ENCODE data around the gene SPDYE4. TPM values are rescaled to one million over a fixed set of nuclear protein-coding genes. Genes with fewer than 3 reads are reported as not detected.

SPDYE4 gene
- total RNA-seq, 1 experiment from 2014 or later, result not detected

DNA sequence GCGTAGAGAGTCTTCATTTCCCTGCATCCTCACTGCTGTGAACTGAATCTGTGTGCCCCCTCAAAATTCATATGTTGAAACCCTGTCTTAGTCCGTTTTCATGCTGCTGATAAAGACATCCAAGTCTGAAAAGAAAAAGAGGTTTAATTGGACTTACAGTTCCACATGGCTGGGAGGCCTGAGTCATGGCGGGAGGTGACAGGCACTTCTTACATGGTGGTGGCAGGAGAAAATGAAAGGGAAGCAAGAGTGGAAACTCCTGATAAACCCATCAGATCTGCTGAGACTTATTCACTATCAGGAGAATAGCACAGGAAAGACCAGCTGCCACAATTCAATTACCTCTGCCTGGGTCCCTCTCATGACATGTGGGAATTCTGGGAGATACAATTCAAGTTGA is 10.6 kb downstream of the SPDYE4 start:
- DNase-seq (no peak), ATAC-seq (no peak)
- H3K79me2 ChIP-seq (ENCODE audit: low read length), result no peaks in the 10 kb centered on the region
- no peaks in the 10 kb centered on the region for H3K9me3 ChIP-seq (ENCODE audit: low read length)
- H4K20me1 ChIP-seq (ENCODE audit: low read length), result no peaks in the 10 kb centered on the region
- no peak overlapping the region for H3K27ac ChIP-seq (ENCODE audit: low read length)
- ChIA-PET CTCF (no interaction called here), POLR2A (ENCODE audit: unreplicated experiment) (no interaction called here)
- no peaks in the 10 kb centered on the region for H3K27me3 ChIP-seq (ENCODE audit: low read length)
- no peak overlapping the region for H3K9ac ChIP-seq (ENCODE audit: low read length)
- no peaks in the 10 kb centered on the region for H3K36me3 ChIP-seq (ENCODE audit: low read depth, low read length)
- H3K4me3 ChIP-seq (ENCODE audit: low read length), result no peak overlapping the region
- no TSS peak for BruUV-seq (replicated peaks)
- H3F3A ChIP-seq (ENCODE audit: low read length, unreplicated experiment), result no peaks in the 10 kb centered on the region
- no peaks in the 10 kb centered on the region for H3K4me1 ChIP-seq (ENCODE audit: insufficient read depth, low read length)
- no peak overlapping the region for H2AFZ ChIP-seq (ENCODE audit: low read length)
- intact Hi-C loops (cut with micrococcal nuclease), result loop anchor here (2.0 kb wide), 1 partner anchor 337 kb away; no protein-coding TSS in a partner anchor
- TF ChIP-seq EZH2 (IDR thresholded peaks at IDR 0.05; ENCODE audit: low read length, unreplicated experiment), result no peak
- no peak for TF ChIP-seq EZH2phosphoT487 (IDR thresholded peaks at IDR 0.05; ENCODE audit: borderline replicate concordance, low read length)
- TF ChIP-seq, protein P1, sequence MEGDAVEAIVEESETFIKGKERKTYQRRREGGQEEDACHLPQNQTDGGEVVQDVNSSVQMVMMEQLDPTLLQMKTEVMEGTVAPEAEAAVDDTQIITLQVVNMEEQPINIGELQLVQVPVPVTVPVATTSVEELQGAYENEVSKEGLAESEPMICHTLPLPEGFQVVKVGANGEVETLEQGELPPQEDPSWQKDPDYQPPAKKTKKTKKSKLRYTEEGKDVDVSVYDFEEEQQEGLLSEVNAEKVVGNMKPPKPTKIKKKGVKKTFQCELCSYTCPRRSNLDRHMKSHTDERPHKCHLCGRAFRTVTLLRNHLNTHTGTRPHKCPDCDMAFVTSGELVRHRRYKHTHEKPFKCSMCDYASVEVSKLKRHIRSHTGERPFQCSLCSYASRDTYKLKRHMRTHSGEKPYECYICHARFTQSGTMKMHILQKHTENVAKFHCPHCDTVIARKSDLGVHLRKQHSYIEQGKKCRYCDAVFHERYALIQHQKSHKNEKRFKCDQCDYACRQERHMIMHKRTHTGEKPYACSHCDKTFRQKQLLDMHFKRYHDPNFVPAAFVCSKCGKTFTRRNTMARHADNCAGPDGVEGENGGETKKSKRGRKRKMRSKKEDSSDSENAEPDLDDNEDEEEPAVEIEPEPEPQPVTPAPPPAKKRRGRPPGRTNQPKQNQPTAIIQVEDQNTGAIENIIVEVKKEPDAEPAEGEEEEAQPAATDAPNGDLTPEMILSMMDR (conservative IDR thresholded peaks at IDR 0.05; ENCODE audit: low read depth, low read length), result no peak
- H3K9me2 ChIP-seq (replicated peaks; ENCODE audit: low read length), result no peaks in the 10 kb centered on the region
- H3K4me2 ChIP-seq (ENCODE audit: low read length), result no peak overlapping the region

DNA sequence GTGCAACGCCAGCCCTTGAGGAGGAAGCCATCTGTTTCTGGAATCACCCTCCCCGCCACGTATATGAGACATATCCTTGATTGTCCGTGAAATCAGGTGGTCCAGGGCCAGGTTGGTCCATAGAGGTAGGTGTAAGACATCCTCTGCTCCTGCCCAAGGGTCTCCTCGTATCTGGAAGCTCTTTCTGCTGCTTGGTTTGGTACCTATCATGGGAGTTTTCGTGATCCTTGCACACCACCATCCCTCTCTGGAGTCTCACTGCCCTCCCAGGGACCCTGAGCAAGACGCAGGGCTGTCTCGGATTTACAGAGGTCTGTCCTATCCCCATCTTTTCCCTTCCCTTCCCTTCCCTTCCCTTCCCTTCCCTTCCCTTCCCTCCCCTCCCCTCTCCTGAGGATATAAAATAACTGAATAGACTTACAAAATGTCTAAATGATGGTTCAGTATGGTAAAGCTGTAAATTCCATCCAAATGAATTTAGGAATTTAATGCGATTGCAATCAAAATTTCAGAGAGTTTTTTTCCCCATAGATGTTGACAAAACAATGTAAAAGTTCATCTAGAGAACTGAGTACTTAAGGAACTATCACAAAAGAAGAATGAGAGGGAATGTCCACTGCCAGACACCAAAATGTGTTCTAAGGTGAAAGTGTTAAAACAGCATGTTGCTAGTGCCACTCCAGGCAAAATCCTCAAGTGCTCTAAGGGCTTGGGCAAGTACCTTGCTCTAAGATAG is 11.7 kb downstream of the SPDYE4 start:
- peak overlapping the region; percentile 68 for H3K4me3 ChIP-seq (ENCODE audit: low read length)
- no peak overlapping the region for H3K9ac ChIP-seq (ENCODE audit: low read length)
- no peaks in the 10 kb centered on the region for H3K36me3 ChIP-seq (ENCODE audit: low read depth, low read length)

More for the DNA sequence above, 11.7 kb downstream of the SPDYE4 start:
- DNase-seq (no peak), ATAC-seq (peak; percentile 11; the same call in 1 of the 2 replicates)
- H3K9me3 ChIP-seq (ENCODE audit: low read length), result no peaks in the 10 kb centered on the region
- no peaks in the 10 kb centered on the region for H3K27me3 ChIP-seq (ENCODE audit: low read length)
- intact Hi-C loops (cut with micrococcal nuclease), result loop anchor here (2.0 kb wide), 1 partner anchor 336 kb away; no protein-coding TSS in a partner anchor
- no peaks in the 10 kb centered on the region for H3K9me2 ChIP-seq (replicated peaks; ENCODE audit: low read length)
- peak overlapping the region; percentile 91 for H3K4me2 ChIP-seq (ENCODE audit: low read length)
- TF ChIP-seq EZH2 (IDR thresholded peaks at IDR 0.05; ENCODE audit: low read length, unreplicated experiment) (no peak), EZH2phosphoT487 (IDR thresholded peaks at IDR 0.05; ENCODE audit: borderline replicate concordance, low read length) (no peak)
- TF ChIP-seq, protein P1 (conservative IDR thresholded peaks at IDR 0.05; ENCODE audit: low read depth, low read length), result no peak
- H4K20me1 ChIP-seq (ENCODE audit: low read length), result no peaks in the 10 kb centered on the region
- ChIA-PET POLR2A (ENCODE audit: unreplicated experiment) (no interaction called here), CTCF (interaction anchor here (1.5 kb wide), 1 partner anchor 116 kb away, joined by 11 read pairs; the partner anchor contains the start of gene MYH10)
- H3F3A ChIP-seq (ENCODE audit: low read length, unreplicated experiment), result no peaks in the 10 kb centered on the region
- H3K79me2 ChIP-seq (ENCODE audit: low read length), result no peaks in the 10 kb centered on the region
- BruUV-seq (replicated peaks), result no TSS peak
- H3K4me1 ChIP-seq (ENCODE audit: insufficient read depth, low read length), result no peaks in the 10 kb centered on the region
- H3K27ac ChIP-seq (ENCODE audit: low read length), result no peak overlapping the region
- H2AFZ ChIP-seq (ENCODE audit: low read length), result peak overlapping the region; percentile 71
